Epithelial cell of prostate (primary cell): ENCODE results near the gene SLC30A3.

Experiments
- DNase-seq: peaks from one replicate; pipeline ENCODE4 v3.0.0-alpha.2; 2011; ENCODE audit warnings: low read depth, low spot score
- H3K27ac ChIP-seq: fragments of 450-650 bp; 2 replicates; pipeline ENCODE4 v1.5.1; 2017; ENCODE audit warnings: mild to moderate bottlenecking

The SLC30A3 gene

DNA sequence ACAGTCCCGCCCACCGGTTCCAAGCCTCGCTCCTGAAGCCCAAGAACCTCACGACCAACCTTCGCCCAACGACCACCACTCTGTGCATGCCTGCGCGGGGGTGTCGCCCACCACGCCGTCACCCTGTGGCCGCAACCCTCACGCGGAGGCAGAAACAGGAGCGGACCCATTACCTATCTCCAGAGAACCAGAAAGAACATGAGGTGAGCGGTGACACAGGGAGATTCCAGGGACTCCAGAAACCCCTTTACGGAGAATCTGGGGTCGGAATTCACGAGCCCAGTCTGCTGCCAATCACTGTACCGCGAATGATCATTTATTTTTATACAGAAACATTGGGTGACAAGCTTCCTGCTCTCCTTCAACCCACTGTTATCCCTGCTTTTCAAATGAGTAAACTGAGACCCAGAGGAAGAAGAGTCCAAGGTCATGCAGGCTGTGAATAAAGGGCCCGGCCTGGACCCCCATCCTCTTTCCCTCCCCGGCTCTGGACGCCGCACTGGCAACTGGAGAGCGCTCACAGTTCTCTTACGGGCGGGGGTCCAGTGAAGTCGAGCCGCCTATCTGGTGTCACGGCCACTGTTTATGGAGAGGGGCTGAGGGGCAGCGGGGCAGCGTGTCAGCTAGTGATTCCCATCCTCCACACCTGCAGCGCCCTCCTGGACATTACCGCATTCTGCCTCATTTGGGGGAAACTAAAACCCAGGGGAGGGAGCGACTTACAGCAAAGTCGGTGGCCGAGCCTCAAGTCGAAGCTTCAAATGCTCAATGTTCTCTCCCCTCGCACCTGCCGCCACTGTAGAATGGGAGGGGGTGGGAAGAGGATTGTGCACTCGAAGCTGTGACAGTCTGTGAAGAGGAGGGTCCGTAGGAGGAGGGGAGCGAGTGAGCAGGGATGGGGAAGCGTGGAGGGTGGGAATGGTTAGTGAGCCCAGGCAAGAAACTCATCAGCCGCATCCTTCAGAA is 723 bp upstream of the SLC30A3 start:
- DNase-seq = no peak
- H3K27ac ChIP-seq = no peak overlapping the region

- DNase-seq = no peak
- no peak overlapping the region for H3K27ac ChIP-seq
Measured at GRCh38 chr2:27261926-27262298, 935 bp downstream of the SLC30A3 start.

GRCh38 chr2:27261241-27261925 is 1.5 kb downstream of the SLC30A3 start:
- DNase-seq = no peak
- no peak overlapping the region for H3K27ac ChIP-seq

- no peak overlapping the region for H3K27ac ChIP-seq
- DNase-seq = no peak
Measured at GRCh38 chr2:27258051-27258450, 4.8 kb downstream of the SLC30A3 start.

- no peak for DNase-seq
- no peak overlapping the region for H3K27ac ChIP-seq
Measured at GRCh38 chr2:27256855-27257454, 5.9 kb downstream of the SLC30A3 start.

- no peak overlapping the region for H3K27ac ChIP-seq
- DNase-seq = no peak
Measured at GRCh38 chr2:27255660-27256059, 7.2 kb downstream of the SLC30A3 start.

DNA sequence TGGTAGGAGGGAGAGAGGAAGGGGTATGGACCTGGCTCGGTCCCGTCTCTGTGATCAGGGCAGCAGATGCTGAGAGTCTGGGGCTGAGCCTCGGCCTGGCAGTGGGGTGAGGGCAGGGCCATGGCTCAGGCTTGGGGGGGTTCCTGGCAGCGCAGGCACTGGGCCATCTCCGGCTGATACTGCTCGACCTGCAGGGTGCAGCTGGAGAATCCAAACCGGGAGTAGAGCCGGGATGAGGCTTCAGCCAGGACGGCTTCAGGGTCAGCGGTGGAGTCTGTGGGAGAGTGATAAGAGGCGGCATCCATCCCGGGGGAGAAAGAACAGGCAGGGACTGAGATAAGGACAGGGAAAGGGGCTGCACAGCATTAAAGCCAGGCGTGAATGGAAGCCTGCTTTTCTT is 7.7 kb downstream of the SLC30A3 start:
- no peak for DNase-seq
- no peak overlapping the region for H3K27ac ChIP-seq

- DNase-seq = no peak
- H3K27ac ChIP-seq = no peak overlapping the region
Measured at GRCh38 chr2:27251766-27252165, 11.1 kb downstream of the SLC30A3 start.

GRCh38 chr2:27250652-27251379 is 12.0 kb downstream of the SLC30A3 start:
- no peak overlapping the region for H3K27ac ChIP-seq

DNA sequence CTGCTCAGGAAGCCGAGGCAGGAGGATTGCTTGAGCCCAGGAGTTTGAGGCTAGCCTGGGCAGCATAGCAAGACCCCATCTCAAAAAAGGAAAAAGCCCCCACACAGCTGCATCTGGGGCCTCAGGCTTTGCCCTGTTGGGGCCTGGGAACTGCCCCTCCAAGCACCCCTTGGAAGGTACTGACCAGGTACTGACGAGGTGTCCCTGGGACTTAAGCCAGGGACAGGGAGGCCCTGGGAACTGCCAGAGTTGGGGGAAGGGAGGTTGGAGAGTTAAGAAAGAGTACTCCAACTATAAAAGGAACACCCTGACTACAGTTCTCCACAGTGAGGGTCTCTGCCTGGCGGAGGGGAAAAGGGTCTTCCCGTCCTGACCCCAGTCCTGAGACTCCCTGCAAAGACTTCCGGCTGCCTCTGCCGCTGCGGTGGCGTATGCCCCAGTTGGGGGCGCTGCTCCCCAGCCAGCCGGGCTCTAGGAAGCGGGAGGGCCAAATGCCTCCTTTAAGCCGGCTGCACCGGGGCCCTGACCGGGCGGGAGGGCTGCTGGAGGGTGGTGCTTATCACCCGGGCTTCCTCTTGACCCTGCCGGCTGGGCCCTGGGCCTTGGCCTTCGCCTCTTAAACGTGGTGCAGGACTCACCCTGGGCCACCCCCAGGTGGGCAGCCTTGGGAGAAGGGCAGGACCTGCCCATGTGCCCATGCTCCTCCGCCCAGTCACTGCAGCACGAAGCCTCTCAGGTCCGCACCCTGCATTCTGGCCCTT is 12.8 kb downstream of the SLC30A3 start:
- no peak overlapping the region for H3K27ac ChIP-seq
- no peak for DNase-seq

More at GRCh38 chr2:27250652-27251379, 12.0 kb downstream of the SLC30A3 start:
- no peak for DNase-seq

GRCh38 chr2:27249159-27249890 is 13.5 kb downstream of the SLC30A3 start:
- DNase-seq = no peak
- no peak overlapping the region for H3K27ac ChIP-seq

DNA sequence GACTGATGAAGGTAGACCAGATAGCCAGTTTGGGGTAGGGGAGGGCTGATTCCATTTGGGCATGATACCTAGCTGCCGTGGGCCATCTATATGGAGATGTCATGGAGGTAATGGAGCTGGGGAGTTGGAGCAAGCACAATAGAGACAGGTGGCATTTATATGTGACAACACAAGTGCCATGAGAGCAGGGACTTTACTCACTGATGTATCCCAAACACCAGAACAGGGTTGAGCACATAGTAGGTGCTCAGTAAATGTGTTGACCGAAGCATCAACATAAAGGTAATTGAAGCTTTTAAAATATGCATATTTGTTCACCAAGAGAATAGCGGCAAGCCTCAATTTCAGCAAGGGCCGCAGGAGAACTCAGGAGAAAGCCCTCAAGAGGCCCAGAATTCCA is 15.0 kb downstream of the SLC30A3 start:
- no peak for DNase-seq
- H3K27ac ChIP-seq = no peak overlapping the region

DNA sequence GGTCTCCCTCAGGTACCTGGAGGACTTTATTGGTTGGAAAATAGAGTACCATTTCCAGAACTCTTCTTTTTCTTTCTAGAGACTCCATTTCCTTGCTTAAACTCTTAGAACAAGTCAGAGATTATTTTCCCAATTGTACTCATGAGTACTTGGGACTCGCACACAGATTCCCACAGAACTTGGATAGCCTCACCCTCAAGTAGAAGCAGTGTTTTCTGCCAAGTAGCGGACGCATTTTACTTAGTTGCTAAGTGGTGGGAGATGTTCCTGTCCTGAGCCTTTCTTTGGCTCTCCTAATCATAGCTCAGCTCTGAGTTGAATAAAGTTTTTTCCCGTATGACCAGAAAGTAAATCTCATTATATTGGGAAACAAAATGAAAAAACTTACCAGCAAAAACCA is 17.2 kb downstream of the SLC30A3 start:
- no peak for DNase-seq
- no peak overlapping the region for H3K27ac ChIP-seq

GRCh38 chr2:27245116-27245515 is 17.7 kb downstream of the SLC30A3 start:
- H3K27ac ChIP-seq = no peak overlapping the region
- no peak for DNase-seq

- H3K27ac ChIP-seq = no peak overlapping the region
- no peak for DNase-seq
Measured at GRCh38 chr2:27243391-27244130, 19.3 kb downstream of the SLC30A3 start.

GRCh38 chr2:27242614-27242951 is 20.3 kb downstream of the SLC30A3 start:
- DNase-seq = no peak
- no peak overlapping the region for H3K27ac ChIP-seq

DNA sequence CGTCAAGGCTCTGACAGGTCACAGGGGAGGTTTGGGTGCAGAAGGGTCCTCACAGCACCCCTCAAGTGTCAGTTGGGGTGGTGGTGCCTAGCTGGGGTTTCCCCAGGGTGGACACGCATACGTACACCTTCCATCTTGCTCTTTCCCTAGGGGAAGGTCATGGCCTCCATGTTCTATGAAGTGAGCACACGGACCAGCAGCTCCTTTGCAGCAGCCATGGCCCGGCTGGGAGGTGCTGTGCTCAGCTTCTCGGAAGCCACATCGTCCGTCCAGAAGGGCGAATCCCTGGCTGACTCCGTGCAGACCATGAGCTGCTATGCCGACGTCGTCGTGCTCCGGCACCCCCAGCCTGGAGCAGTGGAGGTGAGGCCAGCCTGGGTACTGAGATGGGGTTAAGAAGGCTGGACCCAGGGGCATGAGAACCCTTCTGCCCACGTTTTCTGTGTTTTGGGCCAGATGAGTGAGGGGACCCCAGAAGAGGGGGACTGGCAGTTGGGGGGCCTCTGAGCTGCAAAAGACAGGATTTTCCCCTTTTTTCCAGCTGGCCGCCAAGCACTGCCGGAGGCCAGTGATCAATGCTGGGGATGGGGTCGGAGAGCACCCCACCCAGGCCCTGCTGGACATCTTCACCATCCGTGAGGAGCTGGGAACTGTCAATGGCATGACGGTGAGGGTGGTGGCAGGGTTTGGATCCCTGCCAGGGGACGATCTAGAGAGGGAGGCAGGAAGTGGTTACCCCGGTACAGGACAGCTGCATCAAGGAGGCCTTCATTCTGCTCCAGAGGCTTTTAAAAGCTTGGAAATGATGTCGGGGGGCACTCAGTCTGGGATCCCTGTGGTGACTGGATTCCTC is 20.9 kb downstream of the SLC30A3 start:
- DNase-seq = no peak
- no peak overlapping the region for H3K27ac ChIP-seq

- no peak overlapping the region for H3K27ac ChIP-seq
- no peak for DNase-seq
Measured at GRCh38 chr2:27240406-27240805, 22.4 kb downstream of the SLC30A3 start.
